OCI-LY3 (cell line): Measurements from ENCODE around the gene ARPP19.
A peak's percentile ranks its signal among the peaks of the same experiment; 100 is the strongest.

Source experiments
- H2AFZ ChIP-seq: fragments of 200-600, 300-600 bp; shearing (Covaris generic); 2 replicates; pipeline ENCODE4 v1.6.0; 2014; ENCODE audit warnings: antibody characterized with exemption, low read depth, low read length
- H3K27ac ChIP-seq: fragments of 200-600, 300-600 bp; sonication (generic); 2 replicates; pipeline ENCODE4 v1.5.1; 2014; ENCODE audit warnings: mild to moderate bottlenecking, low read length, moderate library complexity, mixed read lengths
- H3K27me3 ChIP-seq: fragments of 200-600, 300-600 bp; sonication (generic); 2 replicates; pipeline ENCODE4 v1.6.1; 2014; ENCODE audit warnings: low read depth, low read length, mixed read lengths
- H3K36me3 ChIP-seq: fragments of 200-600, 300-600 bp; sonication (generic); replicated peaks from 2 replicates; pipeline ENCODE3; 2014; ENCODE audit warnings: low read depth, low read length, mixed read lengths
- H3K4me1 ChIP-seq: fragments of 300-600, 200-600 bp; sonication (generic); 2 replicates; pipeline ENCODE4 v1.6.1; 2014; ENCODE audit warnings: low read length, mixed read lengths
- H3K4me2 ChIP-seq: fragments of 200-600, 300-600 bp; sonication (generic); 2 replicates; pipeline ENCODE4 v1.6.1; 2014; ENCODE audit warnings: low read length, mixed read lengths
- H3K4me3 ChIP-seq: fragments of 300-600, 200-600 bp; sonication (generic); 2 replicates; pipeline ENCODE4 v1.5.1; 2014; ENCODE audit warnings: antibody characterized with exemption, mild to moderate bottlenecking, low read length, moderate library complexity
- H3K79me2 ChIP-seq: fragments of 300-600, 200-600 bp; shearing (Covaris generic); 2 replicates; pipeline ENCODE4 v1.6.1; 2014; ENCODE audit warnings: mild to moderate bottlenecking, low read length, mixed read lengths
- H3K9ac ChIP-seq: fragments of 300-600, 200-600 bp; shearing (Covaris generic); 2 replicates; pipeline ENCODE4 v1.6.0; 2014; ENCODE audit warnings: mild to moderate bottlenecking, low read length, moderate library complexity
- H3K9me3 ChIP-seq: fragments of 200-600, 300-600 bp; shearing (Covaris generic); 2 replicates; pipeline ENCODE4 v1.6.1; 2014; ENCODE audit warnings: low read length, mixed read lengths; ENCODE audit not compliant: insufficient read depth
- H4K20me1 ChIP-seq: fragments of 200-600, 300-600 bp; sonication (generic); 2 replicates; pipeline ENCODE4 v1.6.1; 2016; ENCODE audit warnings: low read length, mixed read lengths; ENCODE audit not compliant: insufficient read depth
- CTCF ChIP-seq: fragments of 200-600, 300-600 bp; sonication (generic); IDR thresholded peaks from 2 replicates; pipeline ENCODE4 v1.5.1; 2014; ENCODE audit warnings: antibody characterized with exemption, low read length, low read depth
- EZH2phosphoT487 ChIP-seq: fragments of 200-600 bp; shearing (Covaris generic); IDR thresholded peaks from 2 replicates; pipeline ENCODE4 v1.6.1; 2018; ENCODE audit warnings: antibody characterized with exemption, mixed run types, low read depth

Gene ARPP19

DNA sequence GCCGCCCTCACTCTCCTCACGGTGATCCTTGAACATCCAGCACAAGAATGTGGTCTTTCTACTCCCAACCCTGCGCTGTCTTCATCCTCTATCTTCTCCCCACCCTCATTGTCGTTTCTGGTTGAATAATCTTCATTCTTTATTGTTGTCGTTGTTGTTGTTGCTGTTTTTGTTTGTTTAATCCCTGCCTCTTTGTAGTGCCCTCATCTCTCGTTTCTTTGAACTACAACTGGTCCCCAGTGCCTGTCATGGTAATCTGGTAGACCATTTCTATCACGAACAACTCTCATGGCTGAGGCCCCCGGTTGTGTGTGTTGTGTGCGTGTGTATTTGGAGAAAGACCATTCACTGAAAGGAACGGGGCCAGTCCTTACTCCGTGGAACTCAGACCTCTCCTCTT is 38.9 kb downstream of the ARPP19 start:
- Histone ChIP-seq H3K4me3 (peak overlapping the region; percentile 99), H3K27me3 (no peaks in the 10 kb centered on the region)

GRCh38 chr15:52529341-52529924 is 39.4 kb downstream of the ARPP19 start:
- Histone ChIP-seq H3K9ac (peak overlapping the region; percentile 95), H3K4me1 (peaks cover 16% of the 10 kb centered on the region), H3K27ac (peak overlapping the region; percentile 52), H3K36me3 (no peaks in the 10 kb centered on the region), H3K4me3 (peak overlapping the region; percentile 99), H2AFZ (peak overlapping the region; percentile 93), H4K20me1 (peaks cover 22% of the 10 kb centered on the region), H3K4me2 (peak overlapping the region; percentile 92), H3K9me3 (no peaks in the 10 kb centered on the region), H3K27me3 (no peaks in the 10 kb centered on the region), H3K79me2 (peaks cover 53% of the 10 kb centered on the region)
- TF ChIP-seq CTCF (no peak), EZH2phosphoT487 (no peak)

More for the DNA sequence above, 38.9 kb downstream of the ARPP19 start:
- H2AFZ ChIP-seq, result peak overlapping the region; percentile 93; the same call in 1 of the 2 replicates
- H3K27ac ChIP-seq, result no peak overlapping the region
- peaks cover 22% of the 10 kb centered on the region for H4K20me1 ChIP-seq
- H3K36me3 ChIP-seq, result no peaks in the 10 kb centered on the region
- no peaks in the 10 kb centered on the region for H3K9me3 ChIP-seq
- peaks cover 48% of the 10 kb centered on the region for H3K79me2 ChIP-seq
- TF ChIP-seq EZH2phosphoT487 (no peak), CTCF (no peak)
- H3K4me1 ChIP-seq, result peaks cover 16% of the 10 kb centered on the region
- peak overlapping the region; percentile 95 for H3K9ac ChIP-seq
- peak overlapping the region; percentile 92 for H3K4me2 ChIP-seq

- H3K4me2 ChIP-seq, result peak within 1 kb of the TSS; percentile 92
- H3K27ac ChIP-seq, result peak within 1 kb of the TSS; percentile 52
- H3K27me3 ChIP-seq, result no peaks in the 10 kb centered on the region
- no peaks in the 10 kb centered on the region for H3K36me3 ChIP-seq
- peaks cover 27% of the 10 kb centered on the region for H4K20me1 ChIP-seq
- peak within 1 kb of the TSS; percentile 93 for H2AFZ ChIP-seq
- peaks cover 19% of the 10 kb centered on the region for H3K4me1 ChIP-seq
- peak within 1 kb of the TSS; percentile 95 for H3K9ac ChIP-seq
- no peaks in the 10 kb centered on the region for H3K9me3 ChIP-seq
- TF ChIP-seq CTCF, result no peak
- no peak for TF ChIP-seq EZH2phosphoT487
- peak within 1 kb of the TSS; percentile 99 for H3K4me3 ChIP-seq
- H3K79me2 ChIP-seq, result peaks cover 60% of the 10 kb centered on the region
These were observed 40.1 kb downstream of the ARPP19 start, which contains the start of gene MYO5A for GRCh38 chr15:52528564-52529340. Gene MYO5A, minus strand, starts transcription at chr15:52528880. Its CDS starts 74 bp downstream, at chr15:52528806.

- Histone ChIP-seq H4K20me1 (peaks cover 34% of the 10 kb centered on the region), H3K27me3 (no peaks in the 10 kb centered on the region), H3K4me3 (peak overlapping the region; percentile 99), H3K9me3 (no peaks in the 10 kb centered on the region), H3K9ac (peak overlapping the region; percentile 95), H3K4me2 (peak overlapping the region; percentile 88), H3K4me1 (peaks cover 22% of the 10 kb centered on the region), H3K36me3 (no peaks in the 10 kb centered on the region), H3K79me2 (peaks cover 67% of the 10 kb centered on the region), H3K27ac (peak overlapping the region; percentile 52), H2AFZ (no peak overlapping the region)
- TF ChIP-seq EZH2phosphoT487 (no peak), CTCF (no peak)
These were observed 40.8 kb downstream of the ARPP19 start for GRCh38 chr15:52527911-52528563.
